Measurements from ENCODE around the gene TMEM100.

- no peak for TF ChIP-seq CTCF (conservative IDR thresholded peaks at IDR 0.05 in 1 of 2, IDR thresholded peaks at IDR 0.05 in 1 of 2; ENCODE audit: low read depth in 1 of 2, low read length in 2 of 2)
- TF ChIP-seq EZH2 (IDR thresholded peaks at IDR 0.05; ENCODE audit: low read length, missing control alignments) = no peak
Measured at GRCh38 chr17:55765472-55765871, 42.8 kb upstream of the TMEM100 start.
